Globus pallidus (tissue), 1 donor: ENCODE results near the gene PTGFRN.

Experiments used
- DNase-seq: peaks from one replicate; pipeline ENCODE4 v3.0.0-alpha.2; 2015; ENCODE audit warnings: low spot score

The PTGFRN gene

DNA sequence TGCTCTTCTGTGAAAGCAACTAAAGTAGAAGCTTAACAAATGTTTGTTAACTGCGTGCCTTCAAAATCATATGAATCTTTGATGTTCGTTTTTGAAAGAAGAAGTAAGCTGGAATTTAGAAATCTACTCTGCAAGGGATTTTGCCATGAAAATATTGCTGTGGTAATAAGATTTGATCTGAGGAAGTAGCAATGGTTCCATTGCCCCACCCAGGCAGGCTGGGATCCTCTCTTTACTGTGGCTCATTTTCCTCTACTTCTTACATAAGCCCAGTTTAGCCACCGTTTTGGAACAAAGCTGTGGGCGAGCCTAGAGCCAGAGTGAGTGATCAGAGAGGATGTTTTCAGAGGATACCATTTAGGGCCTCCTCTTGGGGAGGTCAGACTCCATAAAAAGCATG lies 20.3 kb upstream of the PTGFRN start:
- no peak for DNase-seq

- DNase-seq = no peak
These were observed 18.2 kb upstream of the PTGFRN start for GRCh38 chr1:116891396-116892079.

DNA sequence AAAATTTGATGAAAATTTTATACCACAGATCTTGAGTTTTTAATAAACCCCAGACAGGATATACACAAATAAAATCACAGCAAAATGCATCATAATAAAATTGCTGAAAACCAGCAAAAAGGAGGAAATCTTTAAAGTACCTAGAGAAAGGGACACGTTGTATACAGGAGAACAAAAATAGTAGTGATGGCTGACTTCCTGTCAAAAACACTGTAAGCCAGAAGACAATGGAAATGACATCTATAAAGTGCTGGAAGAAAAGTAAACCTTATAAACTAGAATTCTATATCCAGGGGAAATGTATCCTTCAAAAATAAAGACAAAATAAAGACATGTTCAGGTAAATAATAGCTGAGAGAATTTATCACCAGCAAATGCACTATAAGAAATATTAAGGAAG lies 14.6 kb upstream of the PTGFRN start:
- DNase-seq = no peak

- no peak for DNase-seq
These were observed 10.2 kb upstream of the PTGFRN start for GRCh38 chr1:116899529-116899928.

GRCh38 chr1:116900471-116901365 lies 9.0 kb upstream of the PTGFRN start:
- no peak for DNase-seq

DNA sequence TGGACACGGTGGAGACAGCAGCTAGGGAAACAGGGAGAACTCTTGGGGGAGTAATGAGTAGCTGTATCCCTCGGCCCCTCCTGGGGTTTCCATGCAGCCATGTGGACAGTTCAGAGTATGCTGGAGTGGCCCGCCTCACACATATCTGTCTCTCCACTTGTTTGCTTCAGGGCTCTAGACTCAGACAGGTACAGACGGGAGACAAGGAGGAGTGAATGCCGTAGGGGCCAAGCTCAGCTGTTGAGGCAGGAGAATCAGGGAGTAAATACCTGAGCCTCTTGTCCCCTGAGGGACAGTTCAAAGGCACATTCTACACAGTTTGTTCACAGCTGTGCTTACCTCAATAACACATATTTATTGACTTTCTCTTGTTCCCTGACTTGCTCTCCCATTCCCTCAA lies 7.7 kb upstream of the PTGFRN start:
- DNase-seq = no peak

- no peak for DNase-seq
These were observed 6.9 kb upstream of the PTGFRN start for GRCh38 chr1:116902723-116903383.

DNA sequence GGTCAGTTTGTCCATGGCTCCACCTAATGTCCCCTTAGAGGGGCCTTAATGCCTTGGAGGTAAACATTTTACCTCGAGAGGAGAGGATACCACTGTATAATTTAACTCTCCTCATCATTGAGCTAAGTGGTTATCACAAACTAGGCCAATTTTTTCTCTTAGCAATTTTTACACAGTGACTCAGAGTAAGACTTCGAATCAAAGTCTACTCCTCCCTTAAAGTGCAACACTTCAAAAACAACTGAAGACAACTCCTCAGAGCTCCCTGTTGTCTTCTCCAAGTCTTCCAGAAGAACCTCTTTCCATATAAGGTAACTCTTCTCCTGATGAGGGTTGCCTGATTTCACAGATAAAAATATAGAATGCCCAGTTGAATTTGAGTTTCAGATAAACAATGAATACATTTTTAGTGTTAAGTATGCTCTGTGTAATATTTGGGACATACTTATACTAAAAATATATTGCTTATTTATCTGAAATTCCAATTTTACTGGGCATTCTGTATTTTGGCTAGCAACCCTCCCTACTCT lies 4.9 kb upstream of the PTGFRN start:
- DNase-seq = no peak

DNA sequence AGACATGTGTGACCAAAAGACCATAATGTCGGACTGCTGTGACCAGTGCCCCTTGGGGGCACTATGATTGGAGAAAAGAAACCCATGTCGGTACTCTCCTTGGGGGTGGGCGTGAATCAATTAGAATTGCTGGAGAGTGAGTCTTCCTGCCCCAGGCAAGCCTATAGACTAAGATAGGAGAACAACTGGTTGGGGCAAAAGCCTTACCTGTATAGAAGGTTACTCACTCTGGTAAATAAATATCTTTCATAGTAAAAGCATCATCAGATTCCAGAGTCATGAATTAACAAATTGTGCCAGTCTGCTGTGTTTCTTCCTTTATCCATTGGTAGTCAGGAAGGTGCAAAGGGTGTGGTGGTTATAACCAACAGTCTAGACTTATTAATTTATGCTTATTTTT lies 2.9 kb upstream of the PTGFRN start:
- DNase-seq = no peak

GRCh38 chr1:116907351-116907750 lies 2.4 kb upstream of the PTGFRN start:
- no peak for DNase-seq

DNA sequence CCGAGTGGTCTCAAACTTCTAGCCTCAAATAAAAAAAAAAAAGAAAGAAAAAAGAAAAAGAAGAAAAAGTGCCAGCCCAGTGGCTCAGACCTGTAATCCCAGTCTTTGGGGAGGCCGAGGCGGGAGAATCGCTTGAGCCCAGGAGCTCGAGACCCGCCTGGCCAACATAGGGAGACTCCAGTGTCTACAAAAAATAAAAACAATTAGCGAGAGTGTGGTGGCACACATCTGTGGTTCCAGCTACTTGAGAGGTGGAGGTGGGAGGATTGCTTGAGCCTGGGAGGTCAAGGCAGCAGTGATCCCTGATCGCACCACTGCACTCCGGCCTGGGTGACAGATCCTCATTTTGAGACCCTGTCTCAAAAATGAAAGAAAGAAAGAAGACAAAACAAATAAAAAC lies 1.4 kb upstream of the PTGFRN start:
- no peak for DNase-seq

GRCh38 chr1:116908820-116909511 lies 750 bp upstream of the PTGFRN start:
- no peak for DNase-seq

DNA sequence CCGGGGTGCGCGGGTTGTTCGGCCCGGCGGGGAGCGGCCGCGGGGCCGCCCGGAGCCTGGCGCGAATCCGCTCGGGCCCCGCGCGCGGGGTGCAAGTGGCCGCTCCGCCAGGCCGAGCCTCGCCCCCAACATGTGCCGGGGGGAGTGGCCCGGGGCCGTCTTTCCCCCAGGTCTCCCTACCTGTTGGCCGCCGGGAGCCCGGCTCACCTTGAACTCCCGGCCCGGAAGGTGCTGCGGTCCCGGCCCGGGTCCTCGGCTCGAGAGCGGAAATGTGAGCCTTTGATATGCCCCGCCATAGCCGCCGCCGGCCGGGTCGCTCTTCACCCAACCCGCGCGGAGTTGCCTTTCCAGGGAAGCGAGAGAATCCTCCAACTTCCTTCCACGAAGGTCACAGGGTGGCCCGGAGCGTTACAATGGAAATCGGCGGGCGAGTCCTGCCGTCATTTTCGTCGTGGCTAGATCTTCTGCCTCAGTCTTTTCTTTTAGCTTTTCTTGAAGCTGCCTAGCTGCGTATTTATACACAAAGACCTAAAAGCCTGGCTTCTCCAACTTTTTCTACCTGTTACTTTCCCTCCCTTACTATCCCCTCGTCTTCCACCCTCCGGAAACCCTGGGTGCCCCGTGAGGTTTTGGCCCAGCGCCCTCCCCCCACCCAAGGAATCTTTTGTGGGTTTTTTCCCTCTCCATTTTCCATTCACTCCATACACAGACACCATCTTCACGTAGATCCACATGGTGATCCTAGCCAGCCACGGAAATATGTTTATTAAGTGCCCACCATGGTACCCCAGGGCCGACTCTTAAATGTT lies 867 bp downstream of the PTGFRN start:
- DNase-seq = no peak

DNA sequence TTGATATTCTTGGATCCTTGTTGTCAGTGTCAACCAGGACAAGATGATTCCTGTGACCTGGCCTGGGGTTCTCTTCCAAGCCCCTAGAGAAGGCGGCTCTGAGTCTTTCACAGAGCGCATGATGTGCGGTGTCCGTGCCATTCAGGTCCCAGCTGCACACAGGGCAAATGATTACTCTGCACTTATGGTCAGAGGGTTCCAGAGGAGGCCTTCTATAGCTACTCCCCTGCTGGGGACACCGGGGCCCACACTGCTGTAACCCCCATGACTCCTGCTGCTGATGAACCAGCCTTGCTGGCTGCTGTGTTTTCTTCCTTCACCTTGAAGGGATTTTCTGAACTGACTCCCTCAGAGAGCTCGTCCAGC lies 1.5 kb downstream of the PTGFRN start:
- DNase-seq = no peak

DNA sequence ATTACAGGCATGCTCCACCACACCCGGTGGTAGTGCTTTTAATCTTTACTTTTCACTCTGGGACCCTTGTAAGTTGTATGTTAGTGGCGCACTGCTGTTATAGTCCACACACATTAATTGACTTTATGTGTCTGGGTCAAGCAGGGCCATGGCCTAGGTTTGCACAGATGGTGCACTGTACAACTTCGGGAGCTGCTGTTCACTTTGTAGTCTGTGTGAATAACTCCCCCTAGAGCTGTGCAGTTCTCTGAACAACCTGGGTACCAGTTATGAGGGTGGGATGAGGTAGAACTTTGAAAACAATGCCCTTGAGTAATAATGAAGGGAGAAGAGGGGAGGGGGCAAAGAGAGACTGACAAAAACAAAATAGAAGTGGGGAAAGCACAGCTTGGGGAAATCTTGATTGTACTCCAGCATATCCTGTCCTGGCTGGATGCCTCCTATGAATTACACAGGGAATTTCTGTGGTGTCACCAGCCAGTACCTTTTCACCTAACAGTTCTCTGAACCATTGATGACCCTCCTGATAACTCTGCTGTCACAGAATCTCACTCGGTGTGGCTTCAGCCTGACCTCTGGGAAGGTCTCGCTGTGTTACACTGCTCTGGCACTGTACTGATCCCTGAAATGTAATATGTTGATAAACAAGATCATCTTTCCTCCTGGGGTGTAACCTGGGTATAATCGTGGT lies 2.2 kb downstream of the PTGFRN start:
- DNase-seq = no peak

- DNase-seq = no peak
These were observed 3.1 kb downstream of the PTGFRN start for GRCh38 chr1:116912846-116913245.

GRCh38 chr1:116913941-116914340 lies 4.2 kb downstream of the PTGFRN start:
- DNase-seq = no peak

DNA sequence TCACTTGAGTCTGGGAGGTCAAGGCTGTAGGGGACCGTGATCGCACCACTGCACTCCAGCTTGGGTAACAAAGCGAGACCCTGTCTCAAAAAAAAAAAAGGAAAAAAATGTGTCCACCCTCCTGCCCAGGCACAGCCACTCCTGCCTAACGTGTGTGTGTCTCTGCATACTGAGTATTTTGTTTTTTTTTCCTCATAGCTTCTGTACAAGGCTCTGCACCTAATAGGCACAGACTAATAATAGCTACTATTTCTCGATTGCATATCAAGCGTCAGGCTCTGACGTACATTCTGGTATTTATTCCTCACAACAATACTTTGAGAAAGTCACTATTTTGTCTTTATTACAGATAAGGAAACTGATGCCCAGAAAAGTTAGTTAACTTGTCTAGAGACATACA lies 5.0 kb downstream of the PTGFRN start:
- DNase-seq = no peak

GRCh38 chr1:116915086-116915661 lies 5.5 kb downstream of the PTGFRN start:
- no peak for DNase-seq

DNA sequence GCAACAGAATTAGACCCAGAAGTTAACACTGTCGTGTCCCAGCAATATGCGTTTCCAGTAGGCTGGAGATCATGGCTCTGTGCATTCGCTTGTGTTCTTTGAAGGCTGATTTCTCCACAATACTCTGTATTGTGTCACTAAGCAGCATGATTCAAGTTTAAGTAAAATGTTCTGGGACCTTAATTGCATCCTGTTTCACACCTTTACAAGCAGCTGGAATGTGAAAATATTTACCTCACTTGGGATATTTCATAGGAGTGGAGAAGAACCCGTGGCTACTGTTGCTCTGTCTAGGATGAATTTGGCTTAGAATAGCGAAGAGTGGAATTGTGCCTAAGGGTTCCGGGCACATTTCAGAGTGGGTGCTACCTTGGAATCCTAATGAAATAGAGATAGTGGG lies 6.3 kb downstream of the PTGFRN start:
- DNase-seq = no peak
